H1 (cell line): ENCODE measurements around the gene CCNE1. TPM values are rescaled to one million over a fixed set of nuclear protein-coding genes. Genes with fewer than 3 reads are reported as not detected.
A peak's percentile ranks its signal among the peaks of the same experiment; 100 is the strongest.

Source experiments
- CHD2 ChIP-seq: IDR thresholded peaks from 2 replicates; pipeline ENCODE4 v1.6.1; 2012; ENCODE audit warnings: low read length, improper control_type of control experiment
- EZH2 ChIP-seq: fragments of 200-600 bp; sonication (generic); IDR thresholded peaks from 2 replicates; pipeline ENCODE4 v1.7.1; 2012; ENCODE audit warnings: low read depth, mild to moderate bottlenecking, moderate library complexity, low read length, inconsistent platforms; ENCODE audit not compliant: severe bottlenecking
- SIRT6 ChIP-seq: IDR thresholded peaks from one replicate; pipeline ENCODE4 v1.7.1; 2012; ENCODE audit warnings: low read length, inconsistent platforms
- polyA plus RNA-seq, 7 experiments: library from polyadenylated mRNA; depleted of rRNA in 3 of 7; stranded (reverse) in 5 of 7; unstranded in 2 of 7; fragments of >200 nt in 5 of 7; fragments of 200-250 nt in 2 of 7; gene quantifications; 1 replicate in 5 of 7; 2 replicates in 1 of 7; 4 replicates in 1 of 7; pipeline versions ENCODE4 v1.2.1 to v1.2.3, GENCODE V29; 2011 to 2013; ENCODE audit warnings: missing spikeins in 2 of 7, mixed read lengths in 2 of 7
- total RNA-seq: library from RNA; stranded (reverse); fragmentation: NEBNext Ultra II Directional; extraction: Animal tissue kit (Norgen Biotek cat#: 25700); gene quantifications from 2 replicates; pipeline ENCODE4 v1.2.1, GENCODE V29; 2021

CCNE1 gene
- total and polyA plus RNA-seq, 2 of the 8 experiments (the other 6 are each of a cell fraction or from before 2014, with no cell fraction given), result 43.2 to 44.6 TPM

GRCh38 chr19:29806098-29806866 is 5.5 kb upstream of the CCNE1 start (continued):
- no peak for TF ChIP-seq SIRT6
- 0 out of 2 replicates have a peak, but pooled peaks have one; percentile 36 for TF ChIP-seq CHD2
- no peak for TF ChIP-seq EZH2
